ENCODE data around the gene NOTCH4. TPM values are rescaled to one million over a fixed set of nuclear protein-coding genes. Genes with fewer than 3 reads are reported as not detected.

Gene NOTCH4
- total and polyA plus RNA-seq, 9 of the 15 experiments (the other 6 are each of a cell fraction or from before 2014, with no cell fraction given) = 0.24 to 4.3 (median 1.7) TPM

DNA sequence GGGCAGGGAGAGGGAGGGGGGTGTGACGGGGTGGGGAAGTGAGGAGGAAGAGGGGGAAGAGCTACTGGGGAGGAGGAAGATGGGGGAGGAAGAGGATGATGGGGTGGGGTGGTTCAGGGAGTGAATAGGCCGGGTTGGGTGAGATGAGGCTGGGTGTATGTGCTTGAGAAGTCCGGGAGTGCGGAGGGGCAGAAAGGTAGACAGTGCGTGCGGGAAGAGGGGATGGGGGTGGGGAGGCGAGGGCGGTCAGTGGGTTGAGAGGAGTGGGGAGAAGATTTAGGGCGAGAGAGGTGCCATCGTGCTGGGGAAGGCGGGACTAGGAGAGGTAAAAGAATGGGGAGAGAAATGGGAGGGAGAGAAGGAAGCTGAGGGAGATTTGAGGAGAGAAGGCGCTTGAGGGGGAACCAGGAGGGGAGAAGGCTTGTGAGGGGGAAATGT, 30.9 kb upstream of the NOTCH4 start:
- H4K20me1 ChIP-seq (replicated peaks; ENCODE audit: control insufficient read depth, insufficient read depth, low read length) = no peaks in the 10 kb centered on the region
- ATAC-seq (peak; percentile 57), FAIRE-seq (no peak), DNase-seq (ENCODE audit: extremely low read depth in 1 of 4, low spot score in 3 of 4) (peak in 1 of 4 experiments; percentile 20)
- WGBS (ENCODE audit: insufficient coverage, low coverage, missing lambda C conversion rate) = 26% methylated on average over 10 of the region's 12 CpGs
- peak overlapping the region; percentile 36 for H3K4me3 ChIP-seq
- in situ Hi-C loops (cut with MboI) = no loop called here
- H3K9me1 ChIP-seq (ENCODE audit: control insufficient read depth, insufficient read depth, low read length) = no peaks in the 10 kb centered on the region
- no peaks in the 10 kb centered on the region; a peak in 2 of 5 replicates for H3K27me3 ChIP-seq (ENCODE audit: control insufficient read depth in 2 of 2, insufficient read depth in 2 of 2, low read length in 2 of 2)
- no peaks in the 10 kb centered on the region for H3K79me2 ChIP-seq (ENCODE audit: control insufficient read depth, insufficient read depth, low read length)
- H3K4me2 ChIP-seq (ENCODE audit: insufficient read depth, low read length) = peak overlapping the region; percentile 97
- H3K9me3 ChIP-seq (replicated peaks; ENCODE audit: control insufficient read depth, insufficient read depth, low read depth, low read length) = 0 out of 2 replicates have a peak, but pooled peaks cover 2% of the 10 kb centered on the region
- peak overlapping the region; percentile 70 to 81; a peak in 2 of 4 replicates for H3K9ac ChIP-seq (ENCODE audit: insufficient read depth in 1 of 2, low read depth in 2 of 2, low read length in 2 of 2)
- peaks cover 6 to 10% of the 10 kb centered on the region in 2 experiments; a peak in 4 of 5 replicates for H3K4me1 ChIP-seq (replicated peaks in 1 of 2; ENCODE audit: control insufficient read depth in 2 of 2, insufficient read depth in 2 of 2, low read length in 2 of 2)
- ChIA-PET POLR2A (interaction anchor here (1.0 to 1.6 kb wide), 4 partner anchors 9 to 28 kb away, joined by 3 to 6 read pairs (median 4); no protein-coding TSS in a partner anchor), CTCF (ENCODE audit: low intra/inter-chr PET ratio) (interaction anchor here (0.6 to 1.0 kb wide), 3 partner anchors 13 to 531 kb away, joined by 3 read pairs; no protein-coding TSS in a partner anchor)
- peak overlapping the region; percentile 100 for H2AFZ ChIP-seq (ENCODE audit: low read depth, low read length)
- intact Hi-C loops (cut with micrococcal nuclease) = no loop called here
- no peak overlapping the region for H3K27ac ChIP-seq (ENCODE audit: extremely low read depth, low read depth, low read length)
- no peaks in the 10 kb centered on the region for H3K36me3 ChIP-seq (ENCODE audit: control insufficient read depth, insufficient read depth, low read length)
- BruUV-seq (replicated peaks) = no TSS peak
- TF ChIP-seq ZNF586 (CRISPR knock-in tag; conservative IDR thresholded peaks at IDR 0.05) = no peak
- no peak for TF ChIP-seq CTBP1 (IDR thresholded peaks at IDR 0.05; ENCODE audit: borderline replicate concordance)
- TF ChIP-seq SMARCA5 (IDR thresholded peaks at IDR 0.05) = 0 out of 2 replicates have a peak, but pooled peaks have one; percentile 17
- no peak for TF ChIP-seq CREM (IDR thresholded peaks at IDR 0.05; ENCODE audit: low read depth)
- no peak for TF ChIP-seq TEAD4 (IDR thresholded peaks at IDR 0.05; ENCODE audit: low read length)
- TF ChIP-seq TEAD4 (CRISPR knock-in tag; IDR thresholded peaks at IDR 0.05; ENCODE audit: borderline replicate concordance) = no peak
- TF ChIP-seq DPF2 (IDR thresholded peaks at IDR 0.05) = no peak
- TF ChIP-seq, protein P1, sequence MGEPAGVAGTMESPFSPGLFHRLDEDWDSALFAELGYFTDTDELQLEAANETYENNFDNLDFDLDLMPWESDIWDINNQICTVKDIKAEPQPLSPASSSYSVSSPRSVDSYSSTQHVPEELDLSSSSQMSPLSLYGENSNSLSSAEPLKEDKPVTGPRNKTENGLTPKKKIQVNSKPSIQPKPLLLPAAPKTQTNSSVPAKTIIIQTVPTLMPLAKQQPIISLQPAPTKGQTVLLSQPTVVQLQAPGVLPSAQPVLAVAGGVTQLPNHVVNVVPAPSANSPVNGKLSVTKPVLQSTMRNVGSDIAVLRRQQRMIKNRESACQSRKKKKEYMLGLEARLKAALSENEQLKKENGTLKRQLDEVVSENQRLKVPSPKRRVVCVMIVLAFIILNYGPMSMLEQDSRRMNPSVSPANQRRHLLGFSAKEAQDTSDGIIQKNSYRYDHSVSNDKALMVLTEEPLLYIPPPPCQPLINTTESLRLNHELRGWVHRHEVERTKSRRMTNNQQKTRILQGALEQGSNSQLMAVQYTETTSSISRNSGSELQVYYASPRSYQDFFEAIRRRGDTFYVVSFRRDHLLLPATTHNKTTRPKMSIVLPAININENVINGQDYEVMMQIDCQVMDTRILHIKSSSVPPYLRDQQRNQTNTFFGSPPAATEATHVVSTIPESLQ (CRISPR knock-in tag; IDR thresholded peaks at IDR 0.05) = no peak
- TF ChIP-seq, protein P2, sequence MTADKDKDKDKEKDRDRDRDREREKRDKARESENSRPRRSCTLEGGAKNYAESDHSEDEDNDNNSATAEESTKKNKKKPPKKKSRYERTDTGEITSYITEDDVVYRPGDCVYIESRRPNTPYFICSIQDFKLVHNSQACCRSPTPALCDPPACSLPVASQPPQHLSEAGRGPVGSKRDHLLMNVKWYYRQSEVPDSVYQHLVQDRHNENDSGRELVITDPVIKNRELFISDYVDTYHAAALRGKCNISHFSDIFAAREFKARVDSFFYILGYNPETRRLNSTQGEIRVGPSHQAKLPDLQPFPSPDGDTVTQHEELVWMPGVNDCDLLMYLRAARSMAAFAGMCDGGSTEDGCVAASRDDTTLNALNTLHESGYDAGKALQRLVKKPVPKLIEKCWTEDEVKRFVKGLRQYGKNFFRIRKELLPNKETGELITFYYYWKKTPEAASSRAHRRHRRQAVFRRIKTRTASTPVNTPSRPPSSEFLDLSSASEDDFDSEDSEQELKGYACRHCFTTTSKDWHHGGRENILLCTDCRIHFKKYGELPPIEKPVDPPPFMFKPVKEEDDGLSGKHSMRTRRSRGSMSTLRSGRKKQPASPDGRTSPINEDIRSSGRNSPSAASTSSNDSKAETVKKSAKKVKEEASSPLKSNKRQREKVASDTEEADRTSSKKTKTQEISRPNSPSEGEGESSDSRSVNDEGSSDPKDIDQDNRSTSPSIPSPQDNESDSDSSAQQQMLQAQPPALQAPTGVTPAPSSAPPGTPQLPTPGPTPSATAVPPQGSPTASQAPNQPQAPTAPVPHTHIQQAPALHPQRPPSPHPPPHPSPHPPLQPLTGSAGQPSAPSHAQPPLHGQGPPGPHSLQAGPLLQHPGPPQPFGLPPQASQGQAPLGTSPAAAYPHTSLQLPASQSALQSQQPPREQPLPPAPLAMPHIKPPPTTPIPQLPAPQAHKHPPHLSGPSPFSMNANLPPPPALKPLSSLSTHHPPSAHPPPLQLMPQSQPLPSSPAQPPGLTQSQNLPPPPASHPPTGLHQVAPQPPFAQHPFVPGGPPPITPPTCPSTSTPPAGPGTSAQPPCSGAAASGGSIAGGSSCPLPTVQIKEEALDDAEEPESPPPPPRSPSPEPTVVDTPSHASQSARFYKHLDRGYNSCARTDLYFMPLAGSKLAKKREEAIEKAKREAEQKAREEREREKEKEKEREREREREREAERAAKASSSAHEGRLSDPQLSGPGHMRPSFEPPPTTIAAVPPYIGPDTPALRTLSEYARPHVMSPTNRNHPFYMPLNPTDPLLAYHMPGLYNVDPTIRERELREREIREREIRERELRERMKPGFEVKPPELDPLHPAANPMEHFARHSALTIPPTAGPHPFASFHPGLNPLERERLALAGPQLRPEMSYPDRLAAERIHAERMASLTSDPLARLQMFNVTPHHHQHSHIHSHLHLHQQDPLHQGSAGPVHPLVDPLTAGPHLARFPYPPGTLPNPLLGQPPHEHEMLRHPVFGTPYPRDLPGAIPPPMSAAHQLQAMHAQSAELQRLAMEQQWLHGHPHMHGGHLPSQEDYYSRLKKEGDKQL (CRISPR knock-in tag; IDR thresholded peaks at IDR 0.05; ENCODE audit: borderline replicate concordance) = no peak
- TF ChIP-seq CBFA2T3 (IDR thresholded peaks at IDR 0.05) = no peak

Data from K562 (cell line).